Measurements from ENCODE around the gene ADAM11.
"Not testable (repeated sequence)": the region's sequence is repeated elsewhere in the genome, so short reads cannot be mapped to it uniquely, and the experiment has no call there.

Gene ADAM11

GRCh38 chr17:44807093-44807816 lies 48.5 kb downstream of the ADAM11 start:
- DNase-seq (ENCODE audit: low read depth, low spot score), result no peak
- no peak overlapping the region for H3K4me3 ChIP-seq (ENCODE audit: low read depth, low read length)
- in situ Hi-C loops (cut with HindIII; ENCODE audit: low sequenced_read_pairs), result no loop called here
- no peak for TF ChIP-seq CTCF (IDR thresholded peaks at IDR 0.05; ENCODE audit: low read depth, low read length)

GRCh38 chr17:44807817-44808155 lies 49.0 kb downstream of the ADAM11 start:
- H3K4me3 ChIP-seq (ENCODE audit: low read depth, low read length), result no peak overlapping the region
- in situ Hi-C loops (cut with HindIII; ENCODE audit: low sequenced_read_pairs), result no loop called here
- no peak for TF ChIP-seq CTCF (IDR thresholded peaks at IDR 0.05; ENCODE audit: low read depth, low read length)
- DNase-seq (ENCODE audit: low read depth, low spot score), result no peak

- in situ Hi-C loops (cut with HindIII; ENCODE audit: low sequenced_read_pairs), result no loop called here
- no peak overlapping the region for H3K4me3 ChIP-seq (ENCODE audit: low read depth, low read length)
- no peak for DNase-seq (ENCODE audit: low read depth, low spot score)
- no peak for TF ChIP-seq CTCF (IDR thresholded peaks at IDR 0.05; ENCODE audit: low read depth, low read length)
These were observed 49.4 kb downstream of the ADAM11 start for GRCh38 chr17:44808156-44808555.

GRCh38 chr17:44808656-44809388 lies 50.0 kb downstream of the ADAM11 start:
- DNase-seq (ENCODE audit: low read depth, low spot score); H3K4me3 ChIP-seq (ENCODE audit: low read depth, low read length); in situ Hi-C loops (cut with HindIII; ENCODE audit: low sequenced_read_pairs): not testable (repeated sequence)

- DNase-seq (ENCODE audit: low read depth, low spot score), result no peak
- H3K4me3 ChIP-seq (ENCODE audit: low read depth, low read length), result no peak overlapping the region
- in situ Hi-C loops (cut with HindIII; ENCODE audit: low sequenced_read_pairs), result no loop called here
- TF ChIP-seq CTCF (IDR thresholded peaks at IDR 0.05; ENCODE audit: low read depth, low read length), result no peak
These were observed 53.5 kb downstream of the ADAM11 start for GRCh38 chr17:44812263-44812662.

GRCh38 chr17:44818508-44818907 lies 59.7 kb downstream of the ADAM11 start:
- DNase-seq (ENCODE audit: low read depth, low spot score); H3K4me3 ChIP-seq (ENCODE audit: low read depth, low read length); in situ Hi-C loops (cut with HindIII; ENCODE audit: low sequenced_read_pairs): not testable (repeated sequence)

GRCh38 chr17:44820631-44821212 lies 61.9 kb downstream of the ADAM11 start:
- no peak overlapping the region for H3K4me3 ChIP-seq (ENCODE audit: low read depth, low read length)
- in situ Hi-C loops (cut with HindIII; ENCODE audit: low sequenced_read_pairs), result no loop called here
- TF ChIP-seq CTCF (IDR thresholded peaks at IDR 0.05; ENCODE audit: low read depth, low read length), result no peak
- peak; percentile 90 for DNase-seq (ENCODE audit: low read depth, low spot score)

GRCh38 chr17:44825236-44825635 lies 66.4 kb downstream of the ADAM11 start:
- in situ Hi-C loops (cut with HindIII; ENCODE audit: low sequenced_read_pairs); H3K4me3 ChIP-seq (ENCODE audit: low read depth, low read length); DNase-seq (ENCODE audit: low read depth, low spot score): not testable (repeated sequence)

Data from astrocyte of the spinal cord (primary cell).